Keratinocyte (primary cell): ENCODE data around the gene PLA2G2F. TPM values are rescaled to one million over a fixed set of nuclear protein-coding genes. Genes with fewer than 3 reads are reported as not detected.
A peak's percentile ranks its signal among the peaks of the same experiment; 100 is the strongest.

Source experiments
- DNase-seq: peaks from one replicate; pipeline ENCODE4 v3.0.0-alpha.2; 2011; ENCODE audit warnings: low read depth, missing footprints, low spot score
- FAIRE-seq: peaks from 2 replicates; lab custom pipeline; 2011; peaks lifted over from hg19 to GRCh38; lab: Jason Lieb, UNC
- H2AFZ ChIP-seq: 2 replicates; pipeline ENCODE4 v1.6.0; 2012; ENCODE audit warnings: low read length, control low read depth, inconsistent platforms; ENCODE audit not compliant: control insufficient read depth
- H3K27ac ChIP-seq: 2 replicates; pipeline ENCODE4 v1.5.1; 2011; ENCODE audit warnings: low read length; ENCODE audit not compliant: control insufficient read depth, insufficient read depth
- H3K27me3 ChIP-seq: 3 replicates; pipeline ENCODE4 v1.6.0; 2011; ENCODE audit warnings: low read length; ENCODE audit not compliant: control insufficient read depth, insufficient read depth; ENCODE audit errors: extremely low read depth
- H3K36me3 ChIP-seq, 2 experiments: 2 replicates in 1 of 2; 3 replicates in 1 of 2; pipeline ENCODE4 v1.5.1; 2011; ENCODE audit warnings: low read length in 2 of 2, mild to moderate bottlenecking in 1 of 2; ENCODE audit not compliant: control insufficient read depth in 2 of 2, insufficient read depth in 2 of 2; ENCODE audit errors: extremely low read depth in 1 of 2
- H3K4me1 ChIP-seq: 3 replicates; pipeline ENCODE4 v1.5.1; 2011; ENCODE audit warnings: low read length; ENCODE audit not compliant: control insufficient read depth, insufficient read depth; ENCODE audit errors: extremely low read depth
- H3K4me2 ChIP-seq: 3 replicates; pipeline ENCODE4 v1.6.0; 2011; ENCODE audit warnings: low read depth, low read length; ENCODE audit not compliant: control insufficient read depth, insufficient read depth; ENCODE audit errors: extremely low read depth
- H3K4me3 ChIP-seq, 3 experiments: fragments of 200-600 bp in 1 of 3; sonication (generic) in 1 of 3; 2 replicates in 2 of 3; 3 replicates in 1 of 3; pipeline ENCODE4 v1.5.1; 2011 to 2016; ENCODE audit warnings: low read length in 3 of 3, mild to moderate bottlenecking in 3 of 3, control low read depth in 2 of 3, inconsistent platforms in 1 of 3, low read depth in 1 of 3, mixed read lengths in 1 of 3, mixed run types in 1 of 3, moderate library complexity in 1 of 3; ENCODE audit not compliant: control insufficient read depth in 2 of 3, insufficient read depth in 2 of 3; ENCODE audit errors: extremely low read depth in 1 of 3
- H3K79me2 ChIP-seq: 2 replicates; pipeline ENCODE4 v1.6.0; 2012; ENCODE audit warnings: low read length; ENCODE audit not compliant: control insufficient read depth, insufficient read depth
- H3K9ac ChIP-seq: 3 replicates; pipeline ENCODE4 v1.6.0; 2011; ENCODE audit warnings: low read length; ENCODE audit not compliant: control insufficient read depth, insufficient read depth; ENCODE audit errors: extremely low read depth
- H3K9me1 ChIP-seq: 3 replicates; pipeline ENCODE4 v1.6.0; 2011; ENCODE audit warnings: low read length; ENCODE audit not compliant: control insufficient read depth, insufficient read depth; ENCODE audit errors: extremely low read depth
- H3K9me3 ChIP-seq: 2 replicates; pipeline ENCODE4 v1.5.1; 2012; ENCODE audit warnings: low read depth, low read length; ENCODE audit not compliant: control insufficient read depth
- H4K20me1 ChIP-seq: 3 replicates; pipeline ENCODE4 v1.6.0; 2011; ENCODE audit warnings: low read length; ENCODE audit not compliant: control insufficient read depth, insufficient read depth; ENCODE audit errors: extremely low read depth
- EZH2 ChIP-seq: IDR thresholded peaks from one replicate; pipeline ENCODE4 v1.6.1; 2012; ENCODE audit warnings: inconsistent platforms, mild to moderate bottlenecking, low read length, moderate library complexity
- dilution Hi-C: fragments of 300-500 bp; cut with MboI; formaldehyde crosslinking; loops from one replicate; pipeline ENCODE4 v1.7.0; 2020; ENCODE audit warnings: low sequenced_read_pairs; ENCODE audit not compliant: extremely low pct_ligation_motif_present
- polyA plus RNA-seq, 5 experiments: library from polyadenylated mRNA; depleted of rRNA in 3 of 5; stranded (reverse) in 3 of 5; stranded (forward) in 1 of 5; unstranded in 1 of 5; fragments of >200 nt; gene quantifications; 1 replicate in 1 of 5; 2 replicates in 3 of 5; 3 replicates in 1 of 5; pipeline versions ENCODE4 v1.2.1 to v1.2.3, GENCODE V29; 2011 to 2012; ENCODE audit warnings: missing spikeins in 2 of 5, low read depth in 1 of 5, low replicate concordance in 1 of 5
- TF ChIP-seq, protein P1 (sequence below), 3 experiments: IDR thresholded peaks in 1 of 3; conservative IDR thresholded peaks in 1 of 3; optimal IDR thresholded peaks in 1 of 3; 2 replicates in 2 of 3; 3 replicates in 1 of 3; pipeline versions ENCODE3 to v1.5.1; 2011; ENCODE audit warnings: low read length in 3 of 3, mild to moderate bottlenecking in 3 of 3, moderate library complexity in 2 of 3, control low read depth in 1 of 3, inconsistent platforms in 1 of 3; ENCODE audit not compliant: insufficient read depth in 2 of 3; ENCODE audit errors: extremely low read depth in 1 of 3

The PLA2G2F gene
- polyA plus RNA-seq, 1 donor (not counting 4 experiments of a cell fraction or from before 2014, with no cell fraction given), result 0.26 TPM

DNA sequence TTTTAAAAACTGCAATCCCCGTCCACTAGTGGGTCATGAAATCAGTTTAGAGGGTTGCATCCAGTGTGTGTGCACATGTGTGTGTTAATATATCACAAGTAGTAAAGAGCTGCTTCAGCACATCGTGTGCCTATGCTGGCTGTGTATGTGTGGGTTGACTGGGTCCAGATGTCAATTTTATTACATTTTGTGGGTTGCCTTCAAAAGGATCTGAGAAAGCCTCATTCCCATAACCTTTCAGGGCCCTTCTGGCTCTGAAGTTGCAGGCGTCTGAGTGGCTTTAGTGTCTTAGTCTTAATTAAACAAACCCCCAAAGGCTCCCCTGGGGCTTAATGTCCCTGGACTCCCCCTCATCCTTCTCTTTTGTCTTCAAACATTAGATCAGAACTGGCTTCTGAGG, 39.6 kb upstream of the PLA2G2F start:
- no peak overlapping the region for H3K9ac ChIP-seq
- no peak overlapping the region for H3K27ac ChIP-seq
- DNase-seq, result no peak
- TF ChIP-seq EZH2, result no peak
- peaks cover 4% of the 10 kb centered on the region for H3K9me3 ChIP-seq
- H3K27me3 ChIP-seq, result peaks cover 8% of the 10 kb centered on the region
- H3K4me1 ChIP-seq, result peaks cover 2% of the 10 kb centered on the region
- no peaks in the 10 kb centered on the region for H3K9me1 ChIP-seq
- dilution Hi-C loops, result no loop called here
- FAIRE-seq, result no peak
- no peak overlapping the region for H3K4me2 ChIP-seq
- no peaks in the 10 kb centered on the region for H4K20me1 ChIP-seq
- H2AFZ ChIP-seq, result no peak overlapping the region
- H3K79me2 ChIP-seq, result no peaks in the 10 kb centered on the region
- H3K4me3 ChIP-seq, result no peak overlapping the region
- H3K36me3 ChIP-seq, result no peaks in the 10 kb centered on the region

DNA sequence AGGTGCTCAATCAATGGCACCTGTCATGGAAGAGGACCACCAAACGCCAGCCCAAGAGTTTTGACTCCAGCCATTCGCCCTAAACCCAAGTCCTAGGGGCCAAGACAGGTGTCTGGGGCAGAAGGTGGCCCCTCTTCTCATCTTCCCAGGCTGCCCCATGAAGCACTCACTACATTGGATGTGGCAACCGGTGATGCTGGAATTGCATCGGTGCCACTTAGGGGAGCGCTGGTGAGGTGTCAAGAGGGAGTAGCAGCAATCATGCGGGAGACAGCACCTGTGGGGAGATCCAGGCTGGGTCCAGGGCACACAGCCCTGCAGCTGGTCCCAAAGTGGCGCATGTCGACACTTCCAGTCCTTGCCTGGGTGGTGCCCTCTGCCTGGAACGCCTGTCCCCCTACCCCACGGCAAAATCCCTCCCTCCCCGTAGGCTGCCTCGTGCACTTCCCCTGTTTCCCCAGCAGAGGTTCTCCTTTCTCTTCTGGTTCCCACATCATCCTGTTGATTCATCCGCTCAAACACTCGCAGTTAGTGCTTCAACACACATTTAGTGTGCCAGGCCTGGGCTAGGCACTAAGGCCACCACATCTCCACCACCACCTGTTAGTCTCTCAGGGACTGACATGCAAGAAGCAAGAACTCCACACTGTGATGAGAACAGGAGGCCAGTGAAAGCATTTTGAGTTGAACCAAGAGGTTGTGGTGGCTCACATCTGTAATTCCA, 38.3 kb upstream of the PLA2G2F start:
- Histone ChIP-seq H2AFZ (no peak overlapping the region), H3K4me2 (no peak overlapping the region), H3K9me3 (peaks cover 4% of the 10 kb centered on the region), H3K4me1 (peaks cover 2% of the 10 kb centered on the region), H4K20me1 (no peaks in the 10 kb centered on the region), H3K27ac (no peak overlapping the region), H3K9ac (no peak overlapping the region), H3K36me3 (no peaks in the 10 kb centered on the region), H3K4me3 (no peak overlapping the region), H3K9me1 (no peaks in the 10 kb centered on the region), H3K27me3 (peaks cover 8% of the 10 kb centered on the region), H3K79me2 (no peaks in the 10 kb centered on the region)
- DNase-seq, result no peak
- dilution Hi-C loops, result no loop called here
- no peak for TF ChIP-seq EZH2
- TF ChIP-seq, protein P1, sequence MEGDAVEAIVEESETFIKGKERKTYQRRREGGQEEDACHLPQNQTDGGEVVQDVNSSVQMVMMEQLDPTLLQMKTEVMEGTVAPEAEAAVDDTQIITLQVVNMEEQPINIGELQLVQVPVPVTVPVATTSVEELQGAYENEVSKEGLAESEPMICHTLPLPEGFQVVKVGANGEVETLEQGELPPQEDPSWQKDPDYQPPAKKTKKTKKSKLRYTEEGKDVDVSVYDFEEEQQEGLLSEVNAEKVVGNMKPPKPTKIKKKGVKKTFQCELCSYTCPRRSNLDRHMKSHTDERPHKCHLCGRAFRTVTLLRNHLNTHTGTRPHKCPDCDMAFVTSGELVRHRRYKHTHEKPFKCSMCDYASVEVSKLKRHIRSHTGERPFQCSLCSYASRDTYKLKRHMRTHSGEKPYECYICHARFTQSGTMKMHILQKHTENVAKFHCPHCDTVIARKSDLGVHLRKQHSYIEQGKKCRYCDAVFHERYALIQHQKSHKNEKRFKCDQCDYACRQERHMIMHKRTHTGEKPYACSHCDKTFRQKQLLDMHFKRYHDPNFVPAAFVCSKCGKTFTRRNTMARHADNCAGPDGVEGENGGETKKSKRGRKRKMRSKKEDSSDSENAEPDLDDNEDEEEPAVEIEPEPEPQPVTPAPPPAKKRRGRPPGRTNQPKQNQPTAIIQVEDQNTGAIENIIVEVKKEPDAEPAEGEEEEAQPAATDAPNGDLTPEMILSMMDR (optimal IDR thresholded peaks at IDR 0.05 in 1 of 3, IDR thresholded peaks at IDR 0.05 in 1 of 3, conservative IDR thresholded peaks at IDR 0.05 in 1 of 3; ENCODE audit: extremely low read depth in 1 of 3, insufficient read depth in 2 of 3, low read length in 3 of 3), result peak; percentile 86 to 96 (median 89)
- FAIRE-seq, result peak; percentile 94
